NCI-H345 (cell line): ENCODE measurements around the gene R3HDM4.

Source experiments
- DNase-seq: peaks from one replicate; lab custom pipeline; 2025; lab: John Stamatoyannopoulos, UW

The R3HDM4 gene

GRCh38 chr19:873561-874041, 39.4 kb downstream of the R3HDM4 start:
- no peak for DNase-seq

DNA sequence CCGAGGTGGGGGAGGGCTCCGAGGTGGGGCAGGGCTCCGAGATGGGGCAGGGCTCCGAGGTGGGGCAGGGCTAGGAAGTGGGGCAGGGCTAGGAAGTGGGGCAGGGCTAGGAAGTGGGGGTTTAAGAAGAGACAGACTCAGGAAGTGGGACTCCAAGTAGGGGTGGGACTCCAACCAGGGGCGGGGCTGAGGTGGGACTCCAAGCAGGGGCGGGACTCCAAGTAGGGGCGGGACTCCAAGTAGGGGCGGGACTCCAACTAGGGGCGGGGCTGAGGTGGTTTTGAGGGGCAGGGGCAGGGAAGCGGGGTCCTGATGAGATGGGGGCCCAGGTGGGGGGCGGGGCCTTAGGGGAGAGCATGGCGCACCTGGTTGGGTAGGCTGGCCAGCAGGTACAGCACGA, 39.9 kb downstream of the R3HDM4 start:
- DNase-seq, result no peak

GRCh38 chr19:872266-872951, 40.6 kb downstream of the R3HDM4 start:
- DNase-seq, result no peak

DNA sequence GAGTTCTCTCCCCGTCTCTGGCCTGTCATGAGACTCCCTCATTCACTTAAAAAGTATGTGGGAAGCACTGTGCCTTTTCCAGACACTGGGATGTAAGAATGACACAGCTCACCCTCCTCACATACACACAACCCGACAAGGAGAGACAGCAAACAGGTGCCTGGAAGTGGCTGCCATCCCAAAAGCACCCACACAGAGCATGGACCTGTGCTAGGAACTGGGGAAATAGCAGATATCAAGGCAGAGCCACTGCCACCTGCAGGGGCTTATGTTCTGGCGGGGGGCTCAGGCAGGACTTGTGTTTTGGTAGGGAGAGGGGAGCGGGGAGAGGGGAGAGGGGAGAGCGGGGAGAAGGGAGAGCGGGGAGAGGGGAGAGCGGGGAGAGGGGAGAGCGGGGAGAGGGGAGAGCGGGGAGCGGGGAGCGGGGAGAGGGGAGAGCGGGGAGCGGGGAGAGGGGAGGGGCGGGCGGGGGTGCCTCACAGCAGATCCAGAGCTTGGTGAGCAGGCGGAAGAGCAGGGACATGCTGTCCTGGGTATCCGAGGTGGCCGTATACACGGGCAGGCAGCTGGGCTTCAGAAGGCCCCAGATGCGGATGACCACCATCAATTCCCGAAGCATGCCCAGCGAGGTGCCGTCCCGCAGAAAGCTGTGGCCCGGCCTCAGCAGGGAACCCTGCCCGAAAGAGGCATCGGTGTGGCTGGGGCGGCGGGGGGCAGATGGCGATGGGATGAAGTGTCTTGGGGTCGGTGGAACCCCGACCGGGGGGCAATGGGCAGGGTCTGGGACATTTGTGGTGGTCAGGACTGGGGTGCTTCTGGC, 41.4 kb downstream of the R3HDM4 start:
- no peak for DNase-seq

DNA sequence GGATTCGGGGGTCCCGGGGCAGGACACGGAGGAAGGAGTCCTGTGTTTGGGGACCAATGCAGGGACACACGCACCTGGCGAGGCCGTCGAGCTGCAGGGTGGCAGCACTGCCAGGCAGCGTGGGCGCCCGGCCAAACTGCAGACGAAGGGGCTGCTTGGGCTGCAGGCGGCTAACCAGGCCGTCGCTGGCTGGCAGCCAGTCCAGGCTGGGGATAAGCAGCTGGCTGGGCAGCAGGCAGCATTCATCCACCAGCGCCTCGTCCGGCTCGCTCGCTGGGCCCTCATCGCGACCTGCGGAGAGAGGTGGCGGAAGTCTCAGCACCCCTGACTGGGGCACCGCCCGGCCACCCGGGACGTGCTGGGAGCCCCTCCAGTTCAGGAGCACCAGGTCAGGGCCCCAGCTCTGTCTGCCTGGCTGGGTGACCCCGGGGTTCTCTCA, 42.0 kb downstream of the R3HDM4 start:
- peak; percentile 83 for DNase-seq

GRCh38 chr19:870314-870713, 42.7 kb downstream of the R3HDM4 start:
- DNase-seq, result no peak

- no peak for DNase-seq
These were observed 43.5 kb downstream of the R3HDM4 start for GRCh38 chr19:869245-870177.

DNA sequence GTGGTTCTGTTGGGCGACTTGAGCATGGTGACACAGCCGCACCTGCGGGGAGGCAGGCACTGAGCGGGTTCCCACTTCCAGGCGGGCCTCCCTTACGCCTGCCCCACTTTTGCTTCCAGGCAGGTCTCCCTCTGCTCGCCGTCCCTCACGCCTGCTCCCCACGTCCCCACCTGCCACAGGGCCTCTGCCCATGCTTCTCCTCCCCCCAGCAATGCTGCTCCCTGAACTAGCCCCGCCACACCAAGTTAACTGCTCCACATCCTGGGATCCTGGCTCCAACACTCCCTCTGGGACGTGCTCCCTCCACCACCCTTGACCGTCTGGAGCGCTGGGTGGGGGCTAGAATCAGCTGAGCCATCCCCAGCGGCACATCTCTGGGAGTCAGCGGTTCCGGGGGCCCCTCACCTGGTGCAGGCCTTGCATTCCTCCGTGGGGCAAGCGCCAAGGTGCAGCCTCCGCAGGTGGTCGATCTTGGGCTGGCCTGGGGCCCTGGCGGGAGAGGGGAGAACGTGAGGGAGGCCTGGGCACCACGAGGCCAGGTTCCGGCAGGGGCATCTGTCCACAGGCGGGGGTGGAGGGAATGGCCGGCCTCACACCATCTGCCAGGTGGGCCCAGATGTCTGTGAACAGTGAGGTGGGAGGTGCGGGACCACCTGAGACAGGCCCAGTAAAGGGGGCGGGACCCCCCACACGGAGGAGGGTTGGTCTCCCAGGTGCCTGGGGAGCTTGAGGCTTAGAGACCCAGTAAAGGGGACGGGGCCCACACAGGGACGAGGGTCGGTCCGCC, 44.4 kb downstream of the R3HDM4 start:
- DNase-seq, result no peak

GRCh38 chr19:867855-868457, 45.1 kb downstream of the R3HDM4 start:
- no peak for DNase-seq

DNA sequence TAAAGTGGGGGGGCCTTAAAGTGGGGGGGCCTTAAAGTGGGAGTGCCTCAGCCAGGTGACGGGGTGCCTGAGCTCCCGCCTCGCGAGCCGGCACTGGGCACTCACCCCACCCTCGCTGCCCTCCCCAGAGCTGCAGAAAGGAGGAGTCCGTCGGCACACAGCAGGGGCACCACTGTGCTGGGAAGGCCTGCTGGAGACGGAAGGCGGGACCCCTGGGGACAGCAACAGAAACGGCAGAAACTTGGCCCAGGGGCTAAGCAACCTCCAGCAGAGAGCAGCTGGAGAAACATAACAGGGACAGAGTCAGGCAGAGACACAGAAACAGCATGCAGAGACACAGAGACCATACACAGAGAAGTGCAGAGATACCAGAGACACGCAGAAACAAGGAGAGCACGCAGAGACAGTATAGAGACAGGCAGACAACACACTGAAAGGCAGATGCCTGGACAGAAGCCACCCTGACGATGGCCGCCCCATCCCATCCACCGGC, 45.7 kb downstream of the R3HDM4 start:
- DNase-seq, result no peak

DNA sequence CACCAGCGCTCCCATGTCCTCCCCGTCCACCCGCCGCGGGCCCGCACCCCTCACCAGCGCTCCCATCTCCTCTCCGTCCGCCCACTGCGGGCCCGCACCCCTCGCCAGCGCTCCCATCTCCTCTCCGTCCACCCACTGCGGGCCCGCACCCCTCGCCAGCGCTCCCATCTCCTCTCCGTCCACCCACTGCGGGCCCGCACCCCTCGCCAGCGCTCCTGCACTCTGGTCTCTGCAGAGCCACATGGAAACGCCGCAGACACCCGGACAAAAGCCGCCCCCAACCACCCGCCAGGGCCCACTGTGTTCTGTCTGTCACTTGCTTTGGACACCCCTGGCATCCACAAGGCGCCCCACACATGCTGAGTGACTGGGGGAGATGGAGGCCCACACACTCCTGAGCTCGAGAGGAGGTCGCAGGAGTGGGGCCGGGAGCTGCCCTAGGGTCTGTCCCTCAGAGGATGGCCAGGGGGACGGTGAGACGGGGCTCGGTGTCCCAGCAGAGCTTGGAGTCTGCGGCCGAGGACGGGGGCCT, 46.2 kb downstream of the R3HDM4 start:
- DNase-seq, result no peak

GRCh38 chr19:863315-863620, 49.8 kb downstream of the R3HDM4 start:
- no peak for DNase-seq

DNA sequence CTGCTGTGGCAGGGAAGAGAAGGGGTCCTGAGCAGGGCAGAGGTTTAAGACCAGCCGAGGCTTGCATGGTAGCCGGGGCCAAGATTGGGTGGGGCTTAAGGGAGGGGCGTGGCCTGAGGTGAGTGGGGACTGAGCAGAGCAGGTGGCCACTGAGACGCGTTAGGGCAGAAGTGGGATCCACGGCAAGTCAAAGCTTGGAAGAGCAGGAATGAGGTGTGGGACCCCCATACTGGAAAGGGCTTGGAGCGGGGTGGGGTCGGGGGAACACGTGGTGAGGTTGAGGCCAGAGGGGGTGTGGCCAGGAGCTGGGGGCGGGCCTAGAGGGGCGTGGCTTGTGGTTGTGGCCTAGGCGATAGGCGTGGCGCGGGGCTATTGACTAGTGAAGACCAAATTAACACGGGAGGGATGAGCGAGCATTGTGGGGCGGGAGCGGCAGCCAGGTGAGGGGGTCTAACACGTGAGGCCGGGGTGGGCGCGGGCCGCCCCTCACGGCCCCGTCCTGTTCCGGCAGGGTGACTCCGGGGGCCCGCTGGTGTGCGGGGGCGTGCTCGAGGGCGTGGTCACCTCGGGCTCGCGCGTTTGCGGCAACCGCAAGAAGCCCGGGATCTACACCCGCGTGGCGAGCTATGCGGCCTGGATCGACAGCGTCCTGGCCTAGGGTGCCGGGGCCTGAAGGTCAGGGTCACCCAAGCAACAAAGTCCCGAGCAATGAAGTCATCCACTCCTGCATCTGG, 50.3 kb downstream of the R3HDM4 start:
- peak; percentile 17 for DNase-seq

DNA sequence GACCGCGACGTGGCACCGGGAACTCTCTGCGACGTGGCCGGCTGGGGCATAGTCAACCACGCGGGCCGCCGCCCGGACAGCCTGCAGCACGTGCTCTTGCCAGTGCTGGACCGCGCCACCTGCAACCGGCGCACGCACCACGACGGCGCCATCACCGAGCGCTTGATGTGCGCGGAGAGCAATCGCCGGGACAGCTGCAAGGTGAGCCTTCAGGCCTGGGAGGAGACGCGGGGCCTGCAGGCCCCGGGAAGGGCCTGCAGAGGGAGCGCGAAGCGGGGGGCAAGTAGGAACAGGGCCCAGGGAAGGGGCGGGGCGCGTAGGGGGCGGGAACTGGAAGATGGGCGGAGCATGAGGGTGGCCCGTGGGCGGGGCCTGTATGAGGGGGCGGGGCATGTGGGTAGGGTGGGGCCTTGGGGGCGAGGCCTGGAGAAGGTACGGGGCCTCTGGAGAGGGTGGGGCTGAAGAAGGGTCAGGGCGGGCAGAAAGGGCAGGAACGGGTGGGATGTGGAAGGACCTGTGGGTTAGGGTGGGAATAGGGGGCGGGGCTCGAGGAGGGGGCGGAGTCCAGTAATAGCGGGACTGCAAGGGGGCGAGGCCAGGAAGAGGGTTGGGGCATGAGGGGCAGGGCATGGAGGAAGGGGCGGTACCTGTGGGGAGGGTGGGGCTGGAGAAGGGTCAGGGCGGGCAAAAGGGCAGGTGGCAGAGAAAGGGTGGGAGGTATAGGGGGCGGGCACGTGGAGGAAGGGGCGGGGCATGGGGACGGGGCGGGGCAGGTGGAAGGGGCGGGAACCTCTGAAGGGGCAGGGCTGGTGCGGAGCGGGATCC, 51.1 kb downstream of the R3HDM4 start:
- DNase-seq, result peak; percentile 52

DNA sequence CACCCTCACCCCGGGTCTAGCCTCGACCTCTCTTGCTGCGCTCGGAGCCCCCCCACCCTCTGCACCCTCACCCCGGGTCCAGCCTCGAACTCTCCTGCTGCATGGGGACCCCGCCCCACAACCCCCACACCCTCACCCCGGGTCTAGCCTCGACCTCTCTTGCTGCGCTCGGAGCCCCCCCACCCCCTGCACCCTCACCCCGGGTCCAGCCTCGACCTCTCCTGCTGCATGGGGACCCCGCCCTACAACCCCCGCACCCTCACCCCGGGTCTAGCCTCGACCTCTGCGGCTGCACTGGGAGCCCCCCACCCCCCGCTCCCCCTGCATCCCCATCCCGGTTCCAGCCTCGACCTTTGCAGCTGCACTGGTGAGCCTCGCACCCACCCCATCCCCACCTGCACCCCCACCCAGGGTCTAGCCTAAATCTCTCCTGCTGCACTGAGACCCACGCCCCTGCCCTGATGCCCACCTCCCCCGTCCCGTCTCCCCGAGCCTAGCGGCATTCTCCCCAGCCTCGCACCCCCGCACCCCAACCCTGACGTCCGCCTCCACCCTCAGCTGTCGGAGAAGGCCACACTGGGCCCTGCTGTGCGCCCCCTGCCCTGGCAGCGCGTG, 51.8 kb downstream of the R3HDM4 start:
- DNase-seq, result no peak

DNA sequence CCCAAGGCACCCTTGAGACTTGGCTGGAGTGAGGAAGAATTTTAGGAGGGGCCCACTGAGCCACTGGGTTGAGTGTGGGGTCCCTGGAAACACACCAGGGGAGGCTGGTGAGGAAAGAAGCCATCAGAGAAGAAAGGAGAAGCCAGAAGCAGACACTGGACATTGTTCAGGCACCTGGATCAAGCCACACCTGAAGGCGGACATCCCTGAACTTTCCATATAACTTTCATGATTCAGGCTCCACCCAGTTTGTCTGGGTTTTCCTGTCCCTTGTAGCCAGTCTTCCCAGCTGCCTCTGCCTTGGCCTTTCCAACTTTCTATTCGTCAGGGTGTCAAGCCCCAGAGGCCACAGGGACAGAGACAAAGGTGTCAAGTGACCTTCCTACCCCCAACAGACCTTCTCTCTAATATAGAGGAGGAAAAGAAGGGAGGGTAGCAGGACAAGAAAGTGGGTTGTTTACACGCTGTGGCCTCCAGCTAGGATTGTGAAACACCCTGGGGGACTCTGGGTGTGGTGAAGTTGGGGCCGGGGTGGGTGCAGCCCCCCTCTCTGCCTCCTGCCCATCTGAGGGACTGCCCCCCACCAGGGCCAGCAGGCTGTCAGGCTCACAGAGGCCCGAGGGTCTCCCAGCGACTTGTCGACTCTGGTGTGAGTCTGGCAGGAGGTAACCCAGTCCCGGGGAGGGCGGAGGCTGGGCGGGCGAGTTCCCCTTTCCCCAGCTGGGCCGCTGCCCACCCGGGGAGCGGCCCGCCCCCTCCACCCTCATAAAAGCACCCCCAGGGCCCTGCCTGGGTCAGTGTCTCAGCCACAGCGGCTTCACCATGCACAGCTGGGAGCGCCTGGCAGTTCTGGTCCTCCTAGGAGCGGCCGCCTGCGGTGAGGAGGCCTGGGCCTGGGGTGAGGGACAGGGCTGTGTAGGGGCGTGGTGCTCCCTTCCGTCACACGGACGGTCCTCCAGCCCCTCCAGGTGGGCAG, 53.9 kb downstream of the R3HDM4 start, which contains the start of gene CFD:
Gene CFD, plus strand, starts transcription at position 797 of the 976 bp plus-strand sequence. Its CDS starts 26 bp downstream, at position 823.
- no peak for DNase-seq

- DNase-seq, result no peak
These were observed 54.7 kb downstream of the R3HDM4 start for GRCh38 chr19:858284-858683.
